ENCODE data around the gene SUMO3. TPM values are rescaled to one million over a fixed set of nuclear protein-coding genes. Genes with fewer than 3 reads are reported as not detected.

The SUMO3 gene
- total RNA-seq, 2 donors from 2014 or later = 66.5 to 66.9 TPM

DNA sequence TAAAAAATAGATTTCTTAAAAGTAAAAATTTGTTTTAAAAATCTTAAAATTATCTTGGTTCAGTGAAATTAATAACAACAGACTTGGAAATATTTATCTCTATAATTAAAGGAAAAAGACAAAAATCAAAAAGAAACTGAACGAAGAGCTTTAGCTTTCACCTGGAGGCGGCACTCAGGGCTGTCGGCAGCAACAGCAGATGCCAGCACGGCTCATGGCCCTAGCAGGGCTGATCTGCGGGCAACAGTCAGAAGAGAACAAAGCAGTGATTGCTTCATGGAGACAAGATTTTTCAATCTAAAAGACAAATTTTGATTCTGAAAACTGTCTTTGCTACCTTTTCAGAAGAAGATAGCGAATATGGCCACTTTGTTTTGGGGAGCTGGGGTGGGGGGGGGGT lies 38.9 kb downstream of the SUMO3 start:
- TF ChIP-seq, protein P1, sequence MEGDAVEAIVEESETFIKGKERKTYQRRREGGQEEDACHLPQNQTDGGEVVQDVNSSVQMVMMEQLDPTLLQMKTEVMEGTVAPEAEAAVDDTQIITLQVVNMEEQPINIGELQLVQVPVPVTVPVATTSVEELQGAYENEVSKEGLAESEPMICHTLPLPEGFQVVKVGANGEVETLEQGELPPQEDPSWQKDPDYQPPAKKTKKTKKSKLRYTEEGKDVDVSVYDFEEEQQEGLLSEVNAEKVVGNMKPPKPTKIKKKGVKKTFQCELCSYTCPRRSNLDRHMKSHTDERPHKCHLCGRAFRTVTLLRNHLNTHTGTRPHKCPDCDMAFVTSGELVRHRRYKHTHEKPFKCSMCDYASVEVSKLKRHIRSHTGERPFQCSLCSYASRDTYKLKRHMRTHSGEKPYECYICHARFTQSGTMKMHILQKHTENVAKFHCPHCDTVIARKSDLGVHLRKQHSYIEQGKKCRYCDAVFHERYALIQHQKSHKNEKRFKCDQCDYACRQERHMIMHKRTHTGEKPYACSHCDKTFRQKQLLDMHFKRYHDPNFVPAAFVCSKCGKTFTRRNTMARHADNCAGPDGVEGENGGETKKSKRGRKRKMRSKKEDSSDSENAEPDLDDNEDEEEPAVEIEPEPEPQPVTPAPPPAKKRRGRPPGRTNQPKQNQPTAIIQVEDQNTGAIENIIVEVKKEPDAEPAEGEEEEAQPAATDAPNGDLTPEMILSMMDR (IDR thresholded peaks at IDR 0.05) = no peak
- no peak overlapping the region for H3K27ac ChIP-seq
- H3K27me3 ChIP-seq (replicated peaks; ENCODE audit: insufficient read depth) = no peaks in the 10 kb centered on the region
- H3K4me1 ChIP-seq (ENCODE audit: control insufficient read depth in 1 of 2, low read depth in 2 of 2) = no peaks in the 10 kb centered on the region
- H3K4me3 ChIP-seq = no peak overlapping the region
- H3K9me3 ChIP-seq = no peaks in the 10 kb centered on the region
- peaks cover 4% of the 10 kb centered on the region for H3K36me3 ChIP-seq
- ATAC-seq (ENCODE audit: insufficient number of reproducible peaks, low FRiP score, low read depth) (no peak), DNase-seq (ENCODE audit: low spot score) (no peak)

DNA sequence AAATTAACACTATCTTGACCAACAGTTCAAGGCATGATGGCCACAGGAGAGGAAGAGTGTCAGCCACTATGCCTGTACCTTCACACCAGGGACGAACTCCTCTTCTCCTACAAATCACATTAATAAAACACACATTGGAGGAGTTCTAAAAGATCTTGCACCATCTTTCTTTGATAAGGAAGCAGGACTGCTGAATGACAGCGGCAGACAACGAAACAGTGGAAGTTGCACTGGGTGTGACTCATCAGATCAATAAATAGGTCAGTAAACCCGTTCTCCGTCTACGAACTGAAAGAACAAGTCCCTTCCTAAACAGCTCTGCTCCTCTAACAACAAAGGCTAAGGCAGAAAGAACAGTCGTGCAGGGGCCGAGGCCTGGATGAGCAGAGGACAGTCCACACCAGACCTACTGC lies 39.4 kb downstream of the SUMO3 start:
- Histone ChIP-seq H3K9me3 (no peaks in the 10 kb centered on the region), H3K27ac (no peak overlapping the region), H3K27me3 (replicated peaks; ENCODE audit: insufficient read depth) (no peaks in the 10 kb centered on the region), H3K36me3 (peaks cover 6% of the 10 kb centered on the region), H3K4me1 (ENCODE audit: control insufficient read depth in 1 of 2, low read depth in 2 of 2) (no peaks in the 10 kb centered on the region), H3K4me3 (no peak overlapping the region)
- no peak for ATAC-seq (ENCODE audit: insufficient number of reproducible peaks, low FRiP score, low read depth)
- no peak for DNase-seq (ENCODE audit: low spot score)
- TF ChIP-seq, protein P1 (IDR thresholded peaks at IDR 0.05) = no peak

DNA sequence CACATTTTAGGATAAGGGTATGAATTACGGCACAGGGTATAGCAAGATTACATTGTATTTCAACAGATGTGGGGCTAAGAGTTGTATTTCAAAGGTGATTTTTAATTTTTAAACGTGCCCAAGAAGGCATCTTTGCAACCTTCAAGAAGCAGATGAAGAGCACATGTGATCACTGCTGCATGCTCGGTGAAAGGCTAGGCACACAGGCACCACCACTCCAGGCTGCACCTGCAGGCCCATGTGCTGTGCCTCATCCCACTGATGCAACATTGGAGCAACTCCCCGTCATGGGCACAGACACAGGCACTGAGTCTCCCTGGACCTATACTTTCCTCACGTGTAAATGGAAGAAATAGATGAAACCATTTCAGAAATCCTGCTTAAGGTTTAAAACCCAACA lies 39.8 kb downstream of the SUMO3 start:
- TF ChIP-seq, protein P1 (IDR thresholded peaks at IDR 0.05) = no peak
- DNase-seq (ENCODE audit: low spot score) (no peak), ATAC-seq (ENCODE audit: insufficient number of reproducible peaks, low FRiP score, low read depth) (no peak)
- H3K4me1 ChIP-seq (ENCODE audit: control insufficient read depth in 1 of 2, low read depth in 2 of 2) = no peaks in the 10 kb centered on the region
- H3K4me3 ChIP-seq = no peak overlapping the region
- peaks cover 10% of the 10 kb centered on the region for H3K36me3 ChIP-seq
- H3K27me3 ChIP-seq (replicated peaks; ENCODE audit: insufficient read depth) = no peaks in the 10 kb centered on the region
- no peaks in the 10 kb centered on the region for H3K9me3 ChIP-seq
- no peak overlapping the region for H3K27ac ChIP-seq

DNA sequence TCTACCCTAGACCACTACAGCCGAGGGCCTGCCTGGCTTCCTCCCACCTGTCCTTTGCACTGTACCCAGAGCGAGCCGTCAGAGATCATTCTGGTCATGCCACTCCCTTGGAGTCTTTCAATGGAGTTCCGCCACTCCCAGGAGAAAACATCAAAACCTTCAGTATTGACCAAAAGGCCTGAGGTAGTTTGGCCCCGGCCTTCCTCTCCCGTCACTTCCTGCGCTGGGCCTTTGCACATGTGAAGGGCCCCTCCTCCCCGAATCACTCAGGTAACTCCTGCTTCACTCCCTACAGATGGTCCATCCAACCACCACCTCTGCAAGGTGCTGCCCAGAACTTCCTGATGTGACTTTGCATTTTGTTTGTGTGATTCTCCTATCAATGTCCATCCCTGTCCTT lies 42.9 kb downstream of the SUMO3 start:
- Histone ChIP-seq H3K4me3 (no peak overlapping the region), H3K9me3 (no peaks in the 10 kb centered on the region), H3K27ac (no peak overlapping the region), H3K27me3 (replicated peaks; ENCODE audit: insufficient read depth) (no peaks in the 10 kb centered on the region), H3K4me1 (ENCODE audit: control insufficient read depth in 1 of 2, low read depth in 2 of 2) (no peaks in the 10 kb centered on the region), H3K36me3 (peaks cover 25% of the 10 kb centered on the region)
- ATAC-seq (ENCODE audit: insufficient number of reproducible peaks, low FRiP score, low read depth) (no peak), DNase-seq (ENCODE audit: low spot score) (no peak)
- TF ChIP-seq, protein P1 (IDR thresholded peaks at IDR 0.05) = no peak

DNA sequence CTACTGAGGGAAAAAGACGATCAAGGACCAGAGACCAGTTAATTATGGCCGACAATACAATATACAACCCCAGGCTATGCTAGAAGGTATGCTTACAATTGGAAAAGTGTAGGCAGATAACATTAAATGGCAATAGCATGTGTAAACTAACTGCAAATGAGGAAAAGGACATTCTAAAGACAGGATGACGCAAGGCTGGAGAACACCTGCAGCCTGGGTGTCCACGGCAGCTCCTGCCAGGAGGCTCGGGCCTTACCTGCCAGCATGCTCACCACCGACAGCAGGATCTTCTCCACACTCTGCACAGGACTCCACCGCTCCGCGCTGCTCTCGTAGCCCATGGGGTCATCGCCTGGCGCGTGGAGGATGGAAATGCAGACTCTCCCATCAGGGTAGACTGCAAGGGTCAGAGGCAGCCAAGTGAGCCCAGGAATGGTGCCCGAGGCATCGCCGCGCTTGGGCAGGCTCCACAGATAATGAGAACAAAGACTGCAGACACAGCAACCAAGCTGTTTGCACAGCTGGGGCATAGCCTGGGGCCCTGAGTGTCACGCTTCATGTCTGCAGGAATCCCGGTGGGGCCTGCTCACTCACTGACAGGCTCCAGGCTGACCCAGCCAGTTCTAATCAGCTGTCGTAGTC lies 44.5 kb downstream of the SUMO3 start:
- DNase-seq (ENCODE audit: low spot score) = no peak
- peaks cover 31% of the 10 kb centered on the region for H3K36me3 ChIP-seq
- ATAC-seq (ENCODE audit: insufficient number of reproducible peaks, low FRiP score, low read depth) = no peak

More for the DNA sequence above, 44.5 kb downstream of the SUMO3 start:
- H3K4me3 ChIP-seq = no peak overlapping the region
- H3K9me3 ChIP-seq = no peaks in the 10 kb centered on the region
- H3K27me3 ChIP-seq (replicated peaks; ENCODE audit: insufficient read depth) = no peaks in the 10 kb centered on the region
- H3K27ac ChIP-seq = no peak overlapping the region
- no peaks in the 10 kb centered on the region for H3K4me1 ChIP-seq (ENCODE audit: control insufficient read depth in 1 of 2, low read depth in 2 of 2)
- TF ChIP-seq, protein P1 (IDR thresholded peaks at IDR 0.05) = no peak
